HepG2 (cell line): ENCODE measurements around the gene BBS1. TPM values are rescaled to one million over a fixed set of nuclear protein-coding genes. Genes with fewer than 3 reads are reported as not detected.

Experiments
- CENPBD1 ChIP-seq: sonication (generic); formaldehyde crosslinking; IDR thresholded peaks from 2 replicates; pipeline ENCODE4 v1.8.0; 2022; ENCODE audit warnings: missing genetic modification reagents, low read depth, mild to moderate bottlenecking, borderline replicate concordance
- CHD4 ChIP-seq: fragments of 200-600 bp; sonication (generic); IDR thresholded peaks from 2 replicates; pipeline ENCODE4 v1.7.0; 2017; ENCODE audit warnings: mild to moderate bottlenecking, low read length, borderline replicate concordance
- ELF4 ChIP-seq: sonication (generic); formaldehyde crosslinking; IDR thresholded peaks from 2 replicates; pipeline ENCODE4 v1.5.0; 2020; ENCODE audit warnings: missing genetic modification reagents, mild to moderate bottlenecking, moderate library complexity, borderline replicate concordance
- ETV5 ChIP-seq: IDR thresholded peaks from 2 replicates; pipeline ENCODE4 v1.6.1; 2018; ENCODE audit warnings: missing biosample characterization, missing genetic modification reagents, inconsistent platforms, borderline replicate concordance
- JUN ChIP-seq: sonication (generic); formaldehyde crosslinking; IDR thresholded peaks from 2 replicates; pipeline ENCODE4 v1.4.0; 2020; ENCODE audit warnings: mild to moderate bottlenecking, missing genetic modification reagents
- KDM1A ChIP-seq: IDR thresholded peaks from 2 replicates; pipeline ENCODE4 v1.6.1; 2016; ENCODE audit warnings: missing compliant biosample characterization
- KLF9 ChIP-seq: IDR thresholded peaks from 2 replicates; pipeline ENCODE4 v1.6.1; 2016; ENCODE audit warnings: low read depth
- MTA3 ChIP-seq: sonication (generic); formaldehyde crosslinking; IDR thresholded peaks from 2 replicates; pipeline ENCODE4 v1.4.0; 2020; ENCODE audit warnings: missing genetic modification reagents
- NFATC3 ChIP-seq: sonication (generic); formaldehyde crosslinking; IDR thresholded peaks from 2 replicates; pipeline ENCODE4 v1.5.1; 2020; ENCODE audit warnings: mild to moderate bottlenecking, missing genetic modification reagents
- NR3C1 ChIP-seq: sonication (generic); formaldehyde crosslinking; IDR thresholded peaks from 2 replicates; pipeline ENCODE4 v1.4.0; 2020; ENCODE audit warnings: missing genetic modification reagents
- NRL ChIP-seq: sonication (generic); formaldehyde crosslinking; IDR thresholded peaks from 2 replicates; pipeline ENCODE4 v1.5.0; 2020; ENCODE audit warnings: missing genetic modification reagents, mild to moderate bottlenecking, moderate library complexity, borderline replicate concordance
- RBAK ChIP-seq: sonication (generic); formaldehyde crosslinking; IDR thresholded peaks from 2 replicates; pipeline ENCODE4 v1.5.1; 2020; ENCODE audit warnings: mild to moderate bottlenecking, missing genetic modification reagents
- SIX4 ChIP-seq: sonication (generic); formaldehyde crosslinking; IDR thresholded peaks from 2 replicates; pipeline ENCODE4 v1.4.0; 2020; ENCODE audit warnings: missing genetic modification reagents
- ZBTB3 ChIP-seq: sonication (generic); formaldehyde crosslinking; IDR thresholded peaks from 2 replicates; pipeline ENCODE4 v1.4.0; 2020; ENCODE audit warnings: low read depth, mild to moderate bottlenecking, moderate library complexity, missing genetic modification reagents, borderline replicate concordance
- ZBTB39 ChIP-seq: sonication (generic); formaldehyde crosslinking; IDR thresholded peaks from 2 replicates; pipeline ENCODE4 v1.5.0; 2020; ENCODE audit warnings: missing genetic modification reagents
- ZEB1 ChIP-seq: IDR thresholded peaks from 2 replicates; pipeline ENCODE4 v1.6.1; 2012; ENCODE audit warnings: mild to moderate bottlenecking, low read depth, inconsistent platforms; ENCODE audit not compliant: insufficient replicate concordance
- ZFP90 ChIP-seq: sonication (generic); formaldehyde crosslinking; IDR thresholded peaks from 2 replicates; pipeline ENCODE4 v1.8.0; 2022; ENCODE audit warnings: missing genetic modification reagents, mild to moderate bottlenecking, inconsistent platforms, borderline replicate concordance
- ZNF18 ChIP-seq: sonication (generic); formaldehyde crosslinking; IDR thresholded peaks from 2 replicates; pipeline ENCODE4 v1.8.0; 2022; ENCODE audit warnings: mild to moderate bottlenecking, missing genetic modification reagents; ENCODE audit not compliant: insufficient replicate concordance
- ZNF225 ChIP-seq: sonication (generic); formaldehyde crosslinking; IDR thresholded peaks from 2 replicates; pipeline ENCODE4 v1.4.0; 2020; ENCODE audit warnings: mild to moderate bottlenecking, missing genetic modification reagents
- ZNF235 ChIP-seq: sonication (generic); formaldehyde crosslinking; IDR thresholded peaks from 2 replicates; pipeline ENCODE4 v1.8.1; 2023; ENCODE audit warnings: mild to moderate bottlenecking, missing genetic modification reagents, borderline replicate concordance
- ZNF329 ChIP-seq: sonication (generic); formaldehyde crosslinking; IDR thresholded peaks from 2 replicates; pipeline ENCODE4 v1.9.0; 2021; ENCODE audit warnings: low read depth, mild to moderate bottlenecking, missing genetic modification reagents
- ZNF547 ChIP-seq: sonication (generic); formaldehyde crosslinking; IDR thresholded peaks from 2 replicates; pipeline ENCODE4 v1.5.1; 2020; ENCODE audit warnings: mild to moderate bottlenecking, missing genetic modification reagents
- ZNF710 ChIP-seq: sonication (generic); formaldehyde crosslinking; IDR thresholded peaks from 2 replicates; pipeline ENCODE4 v1.5.0; 2020; ENCODE audit warnings: mild to moderate bottlenecking, missing genetic modification reagents, borderline replicate concordance
- ZNF720 ChIP-seq: sonication (generic); formaldehyde crosslinking; IDR thresholded peaks from 2 replicates; pipeline ENCODE4 v1.4.0; 2020; ENCODE audit warnings: missing genetic modification reagents
- polyA plus RNA-seq, 8 experiments: library from polyadenylated mRNA; depleted of rRNA in 3 of 8; stranded (reverse) in 7 of 8; unstranded in 1 of 8; fragments of >200 nt; fragmentation: Illumina TruSeq in 4 of 8; extraction: Trizol in 4 of 8; gene quantifications; 2 replicates each; pipeline versions ENCODE4 v1.2.1 to v1.2.3, GENCODE V29; 2011 to 2016; ENCODE audit warnings: low read depth in 4 of 8, missing spikeins in 1 of 8, mixed read lengths in 1 of 8; ENCODE audit not compliant: insufficient read depth in 1 of 8
- total RNA-seq, 5 experiments: library from RNA; depleted of rRNA; stranded (reverse); fragments of >200 nt; fragmentation: Illumina TruSeq; extraction: Trizol; gene quantifications; 2 replicates each; pipeline ENCODE4 v1.2.3, GENCODE V29; 2016; ENCODE audit warnings: low read depth in 1 of 5

BBS1 gene
- total and polyA plus RNA-seq, 2 of the 13 experiments (the other 11 are each of a cell fraction or from before 2014, with no cell fraction given) = 11.7 to 14.1 TPM

GRCh38 chr11:66480117-66480938 is 30.1 kb upstream of the BBS1 start, which contains the start of gene DPP3 (continued):
- TF ChIP-seq ZNF710 (CRISPR knock-in tag) = no peak
- TF ChIP-seq RBAK (CRISPR knock-in tag) = no peak
- no peak; the same call in 1 of the 2 replicates for TF ChIP-seq ZNF235
- TF ChIP-seq JUN (CRISPR knock-in tag) = no peak
- peak; percentile 71; the same call in 1 of the 2 replicates for TF ChIP-seq ZBTB39 (CRISPR knock-in tag)
- TF ChIP-seq ZNF225 (CRISPR knock-in tag) = no peak
- TF ChIP-seq NRL = peak; percentile 84
- TF ChIP-seq ZEB1 = no peak
- TF ChIP-seq ZNF547 (CRISPR knock-in tag) = no peak; the same call in none of the 2 replicates
- TF ChIP-seq KLF9 (CRISPR knock-in tag) = peak; percentile 57; the same call in 1 of the 2 replicates
- TF ChIP-seq CHD4 = peak; percentile 99
- TF ChIP-seq SIX4 (CRISPR knock-in tag) = no peak
- no peak for TF ChIP-seq ZNF720 (CRISPR knock-in tag)
- peak; percentile 78 for TF ChIP-seq ZNF329
- no peak for TF ChIP-seq MTA3 (CRISPR knock-in tag)
- TF ChIP-seq ETV5 = peak; percentile 60; the same call in 1 of the 2 replicates
- TF ChIP-seq NR3C1 = no peak
- peak; percentile 93; the same call in 1 of the 2 replicates for TF ChIP-seq ELF4
- no peak for TF ChIP-seq ZFP90 (CRISPR knock-in tag)
- no peak; the same call in 1 of the 2 replicates for TF ChIP-seq ZBTB3 (CRISPR knock-in tag)
- TF ChIP-seq ZNF18 (CRISPR knock-in tag) = peak; percentile 86
- no peak for TF ChIP-seq CENPBD1
- no peak for TF ChIP-seq NFATC3 (CRISPR knock-in tag)
- peak; percentile 82; the same call in 1 of the 2 replicates for TF ChIP-seq KDM1A (CRISPR knock-in tag)
